Measurements from ENCODE around the gene MAN1B1.

Gene MAN1B1

DNA sequence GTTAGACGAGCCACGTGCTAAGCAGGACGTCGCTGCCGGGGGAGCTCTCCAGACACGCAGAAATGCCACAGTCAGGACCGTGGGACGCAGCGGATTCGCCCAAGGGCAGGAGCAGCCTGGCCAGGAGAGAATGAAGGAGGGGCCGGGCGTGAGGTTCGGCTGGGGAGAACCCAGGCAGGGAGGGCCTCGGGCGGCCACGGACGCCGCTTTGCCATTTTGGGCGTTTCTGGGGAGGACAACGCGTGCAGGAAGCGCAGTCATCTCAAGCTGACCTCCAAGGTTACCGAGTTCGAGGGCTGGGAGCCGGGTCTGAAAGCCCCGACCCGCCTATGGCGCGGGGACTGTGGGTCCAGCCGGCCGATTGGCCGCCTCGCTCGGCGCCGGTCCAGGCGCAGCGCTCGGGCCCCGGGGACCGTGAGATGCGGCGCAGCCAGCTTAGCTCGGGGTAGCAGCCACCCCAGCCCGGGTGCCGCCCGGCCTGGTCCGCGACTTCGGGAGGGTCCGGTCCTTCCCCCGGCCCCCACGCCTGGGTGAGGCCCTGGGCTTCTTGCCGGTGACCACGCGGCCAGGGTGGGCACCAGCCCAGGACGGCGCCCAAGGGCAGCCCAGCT lies 760 bp upstream of the MAN1B1 start:
- TF ChIP-seq, protein P1, sequence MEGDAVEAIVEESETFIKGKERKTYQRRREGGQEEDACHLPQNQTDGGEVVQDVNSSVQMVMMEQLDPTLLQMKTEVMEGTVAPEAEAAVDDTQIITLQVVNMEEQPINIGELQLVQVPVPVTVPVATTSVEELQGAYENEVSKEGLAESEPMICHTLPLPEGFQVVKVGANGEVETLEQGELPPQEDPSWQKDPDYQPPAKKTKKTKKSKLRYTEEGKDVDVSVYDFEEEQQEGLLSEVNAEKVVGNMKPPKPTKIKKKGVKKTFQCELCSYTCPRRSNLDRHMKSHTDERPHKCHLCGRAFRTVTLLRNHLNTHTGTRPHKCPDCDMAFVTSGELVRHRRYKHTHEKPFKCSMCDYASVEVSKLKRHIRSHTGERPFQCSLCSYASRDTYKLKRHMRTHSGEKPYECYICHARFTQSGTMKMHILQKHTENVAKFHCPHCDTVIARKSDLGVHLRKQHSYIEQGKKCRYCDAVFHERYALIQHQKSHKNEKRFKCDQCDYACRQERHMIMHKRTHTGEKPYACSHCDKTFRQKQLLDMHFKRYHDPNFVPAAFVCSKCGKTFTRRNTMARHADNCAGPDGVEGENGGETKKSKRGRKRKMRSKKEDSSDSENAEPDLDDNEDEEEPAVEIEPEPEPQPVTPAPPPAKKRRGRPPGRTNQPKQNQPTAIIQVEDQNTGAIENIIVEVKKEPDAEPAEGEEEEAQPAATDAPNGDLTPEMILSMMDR (IDR thresholded peaks at IDR 0.05; ENCODE audit: low read depth, low read length): no peak
- DNase-seq (ENCODE audit: extremely low read depth, low read depth): no peak

DNA sequence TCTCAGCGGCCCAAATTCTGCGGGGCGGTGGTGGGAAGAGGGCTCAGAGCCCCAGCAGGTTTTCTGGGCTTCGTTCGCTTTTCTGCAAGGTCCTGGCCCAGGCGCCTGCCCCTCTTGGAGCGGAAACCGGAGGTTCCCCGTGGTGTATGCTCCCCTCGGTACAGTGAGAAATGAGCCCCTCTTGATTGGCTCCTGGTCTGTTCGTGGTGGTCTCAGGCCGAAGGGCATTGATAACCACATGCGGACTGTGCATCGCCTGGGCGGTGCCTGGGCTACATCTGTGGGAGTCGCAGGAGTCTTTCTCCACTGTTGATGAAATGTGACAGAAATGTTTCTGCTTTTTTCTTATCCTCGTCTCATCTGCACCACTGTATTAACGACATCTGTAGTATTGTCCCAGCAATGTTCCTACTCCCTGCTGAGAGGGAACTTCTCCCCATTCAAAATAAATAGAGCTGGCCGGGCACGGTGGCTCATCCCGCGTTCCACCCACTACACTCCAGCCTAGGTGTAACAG lies 682 bp downstream of the MAN1B1 start:
- TF ChIP-seq, protein P1 (IDR thresholded peaks at IDR 0.05; ENCODE audit: low read depth, low read length): no peak
- no peak for DNase-seq (ENCODE audit: extremely low read depth, low read depth)

DNA sequence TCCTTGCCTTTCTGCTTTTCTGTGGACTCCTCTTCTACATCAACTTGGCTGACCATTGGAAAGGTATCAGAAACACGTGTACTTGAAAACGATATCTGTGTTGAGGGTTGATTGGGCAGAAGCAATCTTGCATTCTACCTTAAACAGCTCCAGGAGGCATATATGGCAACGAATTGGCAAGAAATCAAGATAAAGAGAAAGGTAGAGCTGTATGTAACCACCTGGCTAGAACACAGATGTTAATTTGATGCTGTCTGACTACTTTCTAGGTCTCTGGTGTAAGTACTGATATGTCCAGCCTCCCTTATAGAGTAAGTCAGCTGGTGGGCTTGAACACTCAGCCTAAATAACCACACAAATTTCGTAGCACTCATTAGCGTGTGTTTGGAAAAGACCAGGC lies 1.3 kb downstream of the MAN1B1 start:
- DNase-seq (ENCODE audit: extremely low read depth, low read depth): no peak
- TF ChIP-seq, protein P1 (IDR thresholded peaks at IDR 0.05; ENCODE audit: low read depth, low read length): no peak

DNA sequence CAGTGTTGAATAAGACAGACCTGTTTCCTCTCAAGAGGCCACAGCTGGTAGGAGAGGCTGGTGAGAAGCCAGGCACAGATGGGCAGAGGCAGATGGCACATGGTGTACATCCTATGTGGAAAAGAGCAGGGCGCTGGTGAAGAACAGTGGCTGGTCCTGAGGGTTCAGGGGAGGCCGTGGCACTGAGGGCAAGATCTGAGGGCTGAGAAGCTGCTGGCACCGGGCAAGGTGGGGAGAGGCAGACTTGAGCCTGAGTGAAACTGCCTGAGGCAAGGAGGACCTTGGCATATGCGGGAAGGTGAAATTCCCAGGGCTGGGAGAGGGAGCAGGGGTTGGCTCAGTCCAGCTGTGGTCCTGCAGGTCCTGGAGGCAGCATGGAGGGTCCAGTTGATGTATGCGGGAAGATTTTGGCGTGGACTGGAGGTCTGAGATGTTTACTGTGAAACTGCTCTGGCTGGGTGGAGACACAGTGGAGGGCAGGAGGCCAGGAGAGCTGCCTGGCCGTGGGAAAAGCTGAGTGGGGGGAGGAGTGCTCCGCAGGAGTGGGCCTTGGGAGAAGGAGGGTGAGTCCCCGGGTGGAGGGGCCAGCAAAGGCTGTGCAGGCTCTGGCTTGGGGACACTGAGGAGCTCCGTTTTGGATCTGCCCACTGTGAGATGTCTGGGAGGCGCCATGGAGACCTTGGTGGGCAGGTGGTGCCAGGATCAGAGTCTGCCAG lies 2.6 kb downstream of the MAN1B1 start:
- TF ChIP-seq, protein P1 (IDR thresholded peaks at IDR 0.05; ENCODE audit: low read depth, low read length): no peak

DNA sequence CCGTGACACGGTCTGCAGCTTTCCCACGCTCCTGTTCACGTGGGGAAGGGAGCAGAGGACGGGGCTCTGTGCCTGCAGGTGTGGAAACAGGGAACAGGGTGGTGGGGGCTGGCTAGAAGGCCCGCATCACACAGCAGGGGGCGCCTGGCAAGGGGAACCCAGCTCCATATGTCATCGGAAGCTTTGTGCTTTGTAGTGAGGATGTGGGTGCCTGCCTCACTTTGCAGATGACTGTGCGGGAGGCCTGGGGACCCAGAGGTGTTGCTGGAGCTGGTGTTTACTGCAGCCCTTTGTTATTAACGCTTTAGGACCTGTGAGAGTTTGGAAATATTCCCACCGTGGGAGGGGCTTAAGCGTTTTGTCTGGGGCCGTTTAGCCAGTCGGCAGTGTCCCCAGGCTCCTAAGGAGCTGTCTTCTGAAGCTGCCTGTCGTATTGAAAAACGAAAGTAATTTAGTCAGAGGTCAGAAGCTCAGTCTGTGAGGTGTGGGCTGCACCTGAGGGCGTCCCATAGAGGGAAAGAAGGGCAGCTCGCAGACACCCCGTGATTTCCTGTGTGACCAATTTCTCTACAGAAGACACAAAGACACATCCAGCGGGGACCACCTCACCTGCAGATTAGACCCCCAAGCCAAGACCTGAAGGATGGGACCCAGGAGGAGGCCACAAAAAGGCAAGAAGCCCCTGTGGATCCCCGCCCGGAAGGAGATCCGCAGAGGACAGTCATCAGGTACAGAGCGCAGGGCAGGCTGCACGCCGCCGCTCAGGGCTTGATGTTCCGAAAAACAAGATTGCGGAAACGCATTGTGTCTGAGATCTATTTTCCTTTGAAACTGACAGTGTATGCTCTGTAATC lies 9.1 kb downstream of the MAN1B1 start:
- DNase-seq (ENCODE audit: extremely low read depth, low read depth): no peak
- TF ChIP-seq, protein P1 (IDR thresholded peaks at IDR 0.05; ENCODE audit: low read depth, low read length): peak; percentile 16

More for the DNA sequence above, 2.6 kb downstream of the MAN1B1 start:
- DNase-seq (ENCODE audit: extremely low read depth, low read depth): no peak

DNA sequence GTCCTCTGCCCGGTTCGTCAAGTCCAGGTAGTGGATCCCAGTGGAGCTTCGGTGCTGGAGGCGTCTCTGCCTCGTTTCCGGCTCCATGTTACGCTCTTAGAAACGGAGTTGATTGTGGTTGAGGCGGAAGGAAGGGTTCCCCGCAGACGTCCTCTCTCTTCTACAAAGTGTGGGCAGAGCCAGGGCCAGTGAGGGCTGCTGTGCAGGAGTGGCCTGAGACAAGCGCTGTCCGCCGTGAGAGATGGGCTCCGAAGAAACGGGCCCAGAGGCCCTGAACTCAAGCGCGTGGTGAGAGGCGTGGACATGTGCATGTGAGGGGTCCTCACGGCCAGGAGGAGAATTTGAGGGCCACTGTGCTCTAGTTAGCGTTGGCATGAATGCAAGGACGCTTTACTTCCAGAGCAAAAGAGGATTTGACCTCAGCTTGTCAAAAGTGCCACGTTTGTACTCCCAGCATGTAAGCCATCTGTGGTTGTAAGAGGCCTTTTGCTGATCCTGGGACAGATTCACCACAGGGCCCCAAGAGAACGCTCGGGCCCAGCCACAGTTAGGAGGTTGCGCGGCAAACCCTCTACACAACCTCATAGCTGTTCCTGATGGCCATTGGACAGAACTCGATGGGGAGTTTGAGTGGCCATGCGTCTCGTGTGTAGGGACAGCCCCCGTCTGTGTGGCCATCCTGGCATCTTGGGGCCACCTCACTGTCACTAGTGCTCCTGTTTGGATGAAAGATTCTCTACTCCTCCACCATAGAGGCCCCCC lies 10.2 kb downstream of the MAN1B1 start:
- TF ChIP-seq, protein P1 (IDR thresholded peaks at IDR 0.05; ENCODE audit: low read depth, low read length): no peak
- no peak for DNase-seq (ENCODE audit: extremely low read depth, low read depth)
